Tongue (tissue), 2 donors: ENCODE results near the gene OXCT1. TPM values are rescaled to one million over a fixed set of nuclear protein-coding genes. Genes with fewer than 3 reads are reported as not detected.
"Not testable (repeated sequence)": the region's sequence is repeated elsewhere in the genome, so short reads cannot be mapped to it uniquely, and the experiment has no call there.

Experiments used
- DNase-seq: peaks from one replicate; pipeline ENCODE4 v3.0.0-alpha.2; 2015
- total RNA-seq: library from RNA; depleted of rRNA; stranded (reverse); fragments of >200 nt; gene quantifications from one replicate; pipeline ENCODE4 v1.2.3, GENCODE V29; 2014

Gene OXCT1
- total RNA-seq, 1 donor from 2014 or later: 25.8 TPM

- peak; percentile 68 for DNase-seq
These were observed 1.6 kb upstream of the OXCT1 start for GRCh38 chr5:41871852-41872251.

- DNase-seq: no peak
These were observed 413 bp upstream of the OXCT1 start for GRCh38 chr5:41870627-41871048.

- no peak for DNase-seq
These were observed 988 bp downstream of the OXCT1 start for GRCh38 chr5:41869151-41869723.

- no peak for DNase-seq
These were observed 6.2 kb downstream of the OXCT1 start for GRCh38 chr5:41863871-41864486.

GRCh38 chr5:41858890-41859289 lies 11.3 kb downstream of the OXCT1 start:
- DNase-seq: no peak

GRCh38 chr5:41857989-41858388 lies 12.2 kb downstream of the OXCT1 start:
- no peak for DNase-seq

- peak; percentile 92 for DNase-seq
These were observed 13.4 kb downstream of the OXCT1 start for GRCh38 chr5:41856644-41857491.

- DNase-seq: no peak
These were observed 17.9 kb downstream of the OXCT1 start for GRCh38 chr5:41852293-41852692.

- no peak for DNase-seq
These were observed 19.1 kb downstream of the OXCT1 start for GRCh38 chr5:41851116-41851515.

GRCh38 chr5:41848983-41849382 lies 21.2 kb downstream of the OXCT1 start:
- DNase-seq: no peak

- DNase-seq: not testable (repeated sequence)
These were observed 24.5 kb downstream of the OXCT1 start for GRCh38 chr5:41845751-41846150.

- DNase-seq: no peak
These were observed 25.7 kb downstream of the OXCT1 start for GRCh38 chr5:41844502-41844901.

- DNase-seq: peak; percentile 78
These were observed 26.5 kb downstream of the OXCT1 start for GRCh38 chr5:41843456-41844370.

- DNase-seq: no peak
These were observed 27.4 kb downstream of the OXCT1 start for GRCh38 chr5:41842777-41843176.

- DNase-seq: peak; percentile 17
These were observed 28.9 kb downstream of the OXCT1 start for GRCh38 chr5:41841325-41841724.

GRCh38 chr5:41840251-41840650 lies 30.0 kb downstream of the OXCT1 start:
- no peak for DNase-seq

- DNase-seq: no peak
These were observed 32.4 kb downstream of the OXCT1 start for GRCh38 chr5:41837793-41838192.

GRCh38 chr5:41835645-41836044 lies 34.6 kb downstream of the OXCT1 start:
- DNase-seq: peak; percentile 49

- DNase-seq: peak; percentile 24
These were observed 35.7 kb downstream of the OXCT1 start for GRCh38 chr5:41834506-41834905.

- no peak for DNase-seq
These were observed 37.8 kb downstream of the OXCT1 start for GRCh38 chr5:41832430-41832829.

- no peak for DNase-seq
These were observed 39.1 kb downstream of the OXCT1 start for GRCh38 chr5:41831155-41831554.

GRCh38 chr5:41827792-41828191 lies 42.4 kb downstream of the OXCT1 start:
- no peak for DNase-seq
